ENCODE results near the gene HMCN1.

HMCN1 gene

GRCh38 chr1:185957441-185958363 lies 223.5 kb downstream of the HMCN1 start:
- no peak for DNase-seq (ENCODE audit: extremely low read depth in 1 of 2, low read depth in 1 of 2)

GRCh38 chr1:185960422-185961321 lies 226.5 kb downstream of the HMCN1 start:
- no peak for DNase-seq (ENCODE audit: extremely low read depth in 1 of 2, low read depth in 1 of 2)

GRCh38 chr1:185961664-185962063 lies 227.5 kb downstream of the HMCN1 start:
- no peak for DNase-seq (ENCODE audit: extremely low read depth in 1 of 2, low read depth in 1 of 2)

- DNase-seq (ENCODE audit: extremely low read depth in 1 of 2, low read depth in 1 of 2) = no peak
Measured at GRCh38 chr1:185964946-185965345, 230.8 kb downstream of the HMCN1 start.

- no peak for DNase-seq (ENCODE audit: extremely low read depth in 1 of 2, low read depth in 1 of 2)
Measured at GRCh38 chr1:185965870-185966269, 231.7 kb downstream of the HMCN1 start.

- DNase-seq (ENCODE audit: extremely low read depth in 1 of 2, low read depth in 1 of 2) = no peak
Measured at GRCh38 chr1:185966471-185966870, 232.3 kb downstream of the HMCN1 start.

GRCh38 chr1:185969028-185969427 lies 234.8 kb downstream of the HMCN1 start:
- no peak for DNase-seq (ENCODE audit: extremely low read depth in 1 of 2, low read depth in 1 of 2)

- DNase-seq (ENCODE audit: extremely low read depth in 1 of 2, low read depth in 1 of 2) = no peak
Measured at GRCh38 chr1:185969524-185969991, 235.4 kb downstream of the HMCN1 start.

- DNase-seq (ENCODE audit: extremely low read depth in 1 of 2, low read depth in 1 of 2) = no peak
Measured at GRCh38 chr1:185971688-185972087, 237.5 kb downstream of the HMCN1 start.

- DNase-seq (ENCODE audit: extremely low read depth in 1 of 2, low read depth in 1 of 2) = no peak
Measured at GRCh38 chr1:185972096-185972850, 238.1 kb downstream of the HMCN1 start.

- DNase-seq (ENCODE audit: extremely low read depth in 1 of 2, low read depth in 1 of 2) = no peak
Measured at GRCh38 chr1:185973645-185974044, 239.5 kb downstream of the HMCN1 start.

GRCh38 chr1:185974367-185975170 lies 240.4 kb downstream of the HMCN1 start:
- DNase-seq (ENCODE audit: extremely low read depth in 1 of 2, low read depth in 1 of 2) = no peak

- no peak for DNase-seq (ENCODE audit: extremely low read depth in 1 of 2, low read depth in 1 of 2)
Measured at GRCh38 chr1:185980891-185981290, 246.7 kb downstream of the HMCN1 start.

- no peak for DNase-seq (ENCODE audit: extremely low read depth in 1 of 2, low read depth in 1 of 2)
Measured at GRCh38 chr1:185984113-185984836, 250.1 kb downstream of the HMCN1 start.

- DNase-seq (ENCODE audit: extremely low read depth in 1 of 2, low read depth in 1 of 2) = no peak
Measured at GRCh38 chr1:185987611-185988321, 253.6 kb downstream of the HMCN1 start.

- no peak for DNase-seq (ENCODE audit: extremely low read depth in 1 of 2, low read depth in 1 of 2)
Measured at GRCh38 chr1:185990565-185990964, 256.4 kb downstream of the HMCN1 start.

GRCh38 chr1:185991266-185991665 lies 257.1 kb downstream of the HMCN1 start:
- no peak for DNase-seq (ENCODE audit: extremely low read depth in 1 of 2, low read depth in 1 of 2)

GRCh38 chr1:185996211-185996610 lies 262.0 kb downstream of the HMCN1 start:
- DNase-seq (ENCODE audit: extremely low read depth in 1 of 2, low read depth in 1 of 2) = no peak

- DNase-seq (ENCODE audit: extremely low read depth in 1 of 2, low read depth in 1 of 2) = no peak
Measured at GRCh38 chr1:185998391-185998790, 264.2 kb downstream of the HMCN1 start.
